HG03175 (cell line): ENCODE data around the gene RBPMS2.
A peak's percentile ranks its signal among the peaks of the same experiment; 100 is the strongest.

Experiments used
- ATAC-seq: cut with Tn5 transposase; IDR thresholded peaks from one replicate; pipeline ENCODE4 v1.9.1; 2021; ENCODE audit warnings: mild to moderate bottlenecking, moderate library complexity; ENCODE audit not compliant: unreplicated experiment

Gene RBPMS2

DNA sequence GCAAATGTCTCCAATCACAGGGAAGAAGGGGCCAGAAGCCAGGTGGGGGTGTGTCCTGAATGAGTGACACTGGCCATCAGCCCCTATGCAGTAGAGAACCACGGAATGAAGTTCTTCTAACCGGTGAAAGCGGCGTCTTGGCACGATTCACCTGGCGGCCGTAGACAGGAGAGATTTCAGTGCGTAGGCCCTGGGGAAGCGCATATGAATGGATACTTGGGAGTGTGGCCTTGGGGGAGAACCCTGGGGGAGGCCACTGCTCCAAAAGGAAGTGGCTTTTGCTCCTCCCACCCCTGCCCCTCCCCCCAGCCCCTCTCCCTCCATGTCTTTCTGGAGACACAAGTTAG, 43.6 kb downstream of the RBPMS2 start:
- no peak for ATAC-seq

DNA sequence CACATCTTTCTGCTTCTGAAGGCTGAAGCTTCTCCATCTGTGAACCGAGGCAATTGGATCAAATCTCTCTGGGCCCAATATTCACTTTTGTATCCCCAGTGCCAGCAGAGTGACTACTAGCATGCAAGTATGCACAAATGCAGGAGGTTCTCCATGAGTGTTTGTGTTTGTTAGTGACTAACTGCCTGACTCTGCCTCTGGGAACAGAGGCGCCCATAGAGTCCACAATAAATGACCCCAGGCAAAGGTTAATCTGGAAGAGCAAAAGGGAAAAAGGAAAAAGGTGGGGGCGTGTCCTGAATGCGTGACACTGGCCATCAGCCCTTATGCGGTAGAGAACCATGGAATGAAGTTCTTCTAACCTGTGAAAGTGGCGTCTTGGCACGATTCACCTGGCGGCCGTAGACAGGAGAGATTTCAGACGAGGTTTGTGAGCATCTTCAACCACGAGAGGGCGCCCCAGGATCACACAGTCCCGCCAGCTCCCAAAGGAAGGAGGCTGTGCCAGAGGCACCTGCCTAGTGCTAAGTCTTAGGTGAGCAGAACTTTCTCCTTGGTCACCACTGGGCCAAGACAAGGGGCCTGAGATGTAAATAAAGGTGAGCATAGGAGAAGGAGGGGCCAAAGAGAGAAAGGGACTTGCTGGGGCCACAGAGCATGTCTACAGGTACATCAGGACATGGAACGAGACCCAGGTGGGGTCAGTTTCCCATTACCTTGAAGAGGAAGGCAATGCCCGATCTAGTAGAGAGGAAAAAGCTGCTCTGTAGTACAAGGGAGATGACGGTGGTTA, 44.2 kb downstream of the RBPMS2 start:
- no peak for ATAC-seq

DNA sequence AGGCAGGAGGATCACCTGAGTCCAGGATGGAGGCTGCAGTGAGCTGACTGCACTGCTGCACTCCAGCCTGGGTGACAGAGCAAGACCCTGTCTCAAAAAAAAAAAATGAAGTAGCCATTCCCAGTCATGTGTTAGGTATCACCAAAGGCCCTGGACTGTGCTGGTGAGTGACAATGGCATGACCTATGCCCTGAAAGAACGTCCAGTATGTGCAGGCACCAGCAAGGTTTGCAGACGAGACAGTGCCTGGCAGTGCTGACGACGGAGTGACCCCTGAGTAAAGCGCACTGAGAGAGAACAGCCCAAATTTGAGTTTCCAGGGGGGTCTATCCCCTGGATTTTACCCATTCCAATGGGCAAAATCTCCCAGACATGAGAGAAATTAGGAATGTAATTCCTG, 45.2 kb downstream of the RBPMS2 start:
- ATAC-seq, result no peak

DNA sequence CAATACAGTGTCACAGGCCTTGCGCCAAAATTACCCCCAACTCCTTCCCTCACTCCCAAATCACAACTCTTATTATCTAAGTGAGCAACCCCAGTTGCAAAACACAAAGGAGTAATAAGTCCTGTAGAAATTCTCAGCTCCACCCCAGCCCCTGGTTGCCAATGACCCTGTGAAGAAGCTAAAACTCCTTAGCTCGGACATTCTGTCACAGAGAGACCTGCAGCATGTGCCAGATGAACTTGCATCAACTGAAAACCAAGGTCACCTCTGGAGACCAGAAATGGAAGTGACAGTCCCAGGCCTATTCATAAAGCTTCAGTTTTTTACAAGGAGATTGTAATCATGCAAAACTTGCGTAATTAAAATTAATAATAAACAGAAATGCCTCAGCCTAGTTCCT, 55.2 kb downstream of the RBPMS2 start:
- no peak for ATAC-seq

DNA sequence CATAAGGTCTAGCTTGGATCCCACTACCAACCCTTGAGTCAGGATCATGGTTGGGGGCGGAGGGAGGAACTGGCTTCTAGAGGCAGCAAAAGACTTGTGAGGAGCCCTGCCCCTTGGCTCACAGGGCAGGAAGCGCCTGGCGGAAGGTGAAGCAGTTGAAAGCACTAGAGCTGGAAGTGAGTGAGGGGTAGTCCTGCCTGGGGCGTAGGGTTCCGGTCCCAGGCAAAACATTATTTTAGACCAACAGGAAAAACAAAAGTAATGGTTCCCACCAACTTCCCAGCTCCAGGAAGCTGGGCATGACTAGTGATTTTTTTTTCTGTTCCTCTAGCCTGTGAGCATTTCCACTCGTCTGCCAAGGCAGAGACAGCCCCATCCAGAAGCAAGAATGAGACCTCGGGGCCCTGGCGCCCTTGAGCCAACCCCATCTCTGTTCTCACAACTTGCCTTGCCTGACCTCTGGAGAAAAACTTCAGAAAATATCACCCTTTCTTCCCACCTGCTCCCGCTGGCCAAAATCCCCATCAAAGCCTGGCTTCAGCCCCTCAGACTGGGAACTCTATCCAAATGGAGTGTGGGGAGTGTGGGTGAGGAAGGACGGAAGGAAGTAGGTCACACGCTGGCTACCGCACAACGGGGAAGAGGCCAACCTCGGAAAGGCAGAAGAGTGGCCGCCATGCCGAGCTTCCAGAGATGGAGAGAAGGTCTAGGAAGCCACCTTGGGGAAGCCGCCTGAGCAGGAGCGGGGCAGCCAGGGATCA, 57.5 kb downstream of the RBPMS2 start:
- ATAC-seq, result no peak

DNA sequence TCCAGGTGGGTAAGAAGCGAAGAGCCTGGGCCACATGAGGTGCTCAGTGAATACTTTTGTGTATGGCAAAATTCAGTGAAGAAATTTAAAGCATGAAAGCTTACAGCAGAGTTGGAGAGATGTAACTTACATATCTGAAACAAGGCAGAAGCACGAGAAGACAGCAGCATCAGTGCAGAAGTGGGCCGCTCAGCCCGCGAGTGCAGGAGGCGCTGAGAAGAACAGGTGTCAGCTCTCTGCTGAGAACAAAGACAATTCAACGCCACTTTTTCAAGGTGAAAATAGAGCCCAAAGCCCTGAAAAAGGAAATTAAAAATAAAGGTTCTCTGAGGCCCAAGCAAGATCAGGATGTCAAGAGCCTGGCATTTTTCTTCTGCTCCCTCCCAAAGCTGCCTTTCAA, 58.3 kb downstream of the RBPMS2 start:
- no peak for ATAC-seq

DNA sequence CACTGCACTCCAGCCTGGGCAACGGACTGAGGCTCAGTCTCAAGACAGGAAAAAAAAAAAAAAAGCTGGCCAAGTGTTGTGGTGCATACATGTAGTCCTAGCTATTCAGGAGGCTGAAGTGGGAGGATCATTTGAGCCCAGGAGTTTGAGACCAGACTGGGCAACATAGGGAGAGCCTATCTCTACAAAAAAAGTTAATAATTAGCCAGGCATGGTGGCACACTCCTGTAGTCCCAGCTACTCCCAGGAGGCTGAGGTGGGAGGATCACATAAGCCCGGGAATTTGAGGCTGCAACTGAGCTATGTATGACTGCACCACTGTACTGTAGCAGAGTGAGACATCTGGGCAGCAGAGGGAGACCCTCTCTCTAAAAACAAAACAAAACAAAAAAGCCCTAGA, 58.9 kb downstream of the RBPMS2 start:
- no peak for ATAC-seq

DNA sequence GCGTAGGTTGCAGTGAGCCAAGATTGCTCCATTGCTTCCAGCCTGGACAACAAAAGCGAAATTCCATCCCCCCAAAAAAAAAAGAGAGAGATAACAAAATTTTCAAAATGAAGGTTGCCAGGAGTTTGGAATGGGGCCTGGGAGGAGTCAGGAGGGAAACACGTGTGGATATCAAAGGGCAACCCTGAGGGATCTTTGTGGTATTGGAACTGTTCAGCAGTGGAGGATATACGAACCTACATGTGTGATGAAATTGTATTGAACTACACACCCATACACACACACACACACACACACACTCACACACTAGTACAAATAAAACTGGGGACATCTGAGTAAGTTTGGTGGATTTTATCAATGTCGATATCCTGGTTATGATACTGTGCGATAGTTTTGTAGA, 61.8 kb downstream of the RBPMS2 start:
- ATAC-seq, result no peak

DNA sequence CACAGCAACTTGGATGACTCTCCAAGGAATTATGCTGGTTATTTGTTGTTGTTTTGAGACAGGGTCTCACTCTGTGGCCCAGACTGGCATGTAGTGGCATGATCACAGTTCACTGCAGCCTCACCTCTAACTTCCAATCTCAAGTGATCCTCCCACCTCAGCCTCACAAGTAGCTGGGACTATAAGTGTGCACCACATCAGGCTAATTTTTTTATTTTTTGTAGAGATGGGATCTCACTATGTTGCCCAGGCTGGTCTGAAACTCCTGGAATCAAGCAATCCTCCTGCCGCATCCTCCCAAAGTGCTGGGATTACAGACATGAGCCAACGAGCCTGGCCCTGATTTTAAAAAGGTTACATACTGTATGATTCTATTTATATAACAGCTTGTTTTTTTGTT, 63.0 kb downstream of the RBPMS2 start:
- ATAC-seq, result no peak

DNA sequence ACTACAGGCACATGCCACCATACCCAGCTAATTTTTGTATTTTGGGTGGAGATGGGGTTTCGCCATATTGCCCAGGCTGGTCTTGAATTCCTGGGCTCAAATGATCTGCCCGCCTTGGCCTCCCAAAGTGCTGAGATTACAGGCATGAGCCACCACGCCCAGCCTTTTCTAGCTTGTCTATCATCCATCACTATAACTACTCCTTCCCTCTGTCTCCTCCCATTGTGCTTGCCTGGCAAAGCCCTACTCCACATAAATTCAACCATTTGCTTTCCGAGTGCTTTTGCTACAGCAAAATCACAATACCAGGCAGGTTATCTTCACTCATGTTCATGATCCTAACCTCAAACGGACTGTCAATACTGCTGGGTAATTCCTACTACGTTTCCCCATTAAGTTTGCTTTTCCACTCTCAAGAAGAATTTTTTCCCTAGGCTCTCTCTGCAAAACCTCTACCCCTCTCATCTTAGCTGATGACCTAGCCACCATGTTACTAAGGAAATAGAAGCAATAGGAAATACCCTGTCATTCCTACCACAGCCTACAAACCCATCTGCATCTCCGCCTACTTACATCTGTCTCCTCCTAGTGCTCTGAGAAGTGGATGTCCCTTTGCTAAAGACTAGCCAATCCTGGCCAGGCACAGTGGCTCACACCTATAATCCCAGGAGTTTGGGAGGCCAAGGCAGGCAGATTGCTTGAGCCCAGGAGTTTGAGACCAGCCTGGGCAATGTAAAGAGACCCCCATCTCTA, 64.5 kb downstream of the RBPMS2 start:
- no peak for ATAC-seq

DNA sequence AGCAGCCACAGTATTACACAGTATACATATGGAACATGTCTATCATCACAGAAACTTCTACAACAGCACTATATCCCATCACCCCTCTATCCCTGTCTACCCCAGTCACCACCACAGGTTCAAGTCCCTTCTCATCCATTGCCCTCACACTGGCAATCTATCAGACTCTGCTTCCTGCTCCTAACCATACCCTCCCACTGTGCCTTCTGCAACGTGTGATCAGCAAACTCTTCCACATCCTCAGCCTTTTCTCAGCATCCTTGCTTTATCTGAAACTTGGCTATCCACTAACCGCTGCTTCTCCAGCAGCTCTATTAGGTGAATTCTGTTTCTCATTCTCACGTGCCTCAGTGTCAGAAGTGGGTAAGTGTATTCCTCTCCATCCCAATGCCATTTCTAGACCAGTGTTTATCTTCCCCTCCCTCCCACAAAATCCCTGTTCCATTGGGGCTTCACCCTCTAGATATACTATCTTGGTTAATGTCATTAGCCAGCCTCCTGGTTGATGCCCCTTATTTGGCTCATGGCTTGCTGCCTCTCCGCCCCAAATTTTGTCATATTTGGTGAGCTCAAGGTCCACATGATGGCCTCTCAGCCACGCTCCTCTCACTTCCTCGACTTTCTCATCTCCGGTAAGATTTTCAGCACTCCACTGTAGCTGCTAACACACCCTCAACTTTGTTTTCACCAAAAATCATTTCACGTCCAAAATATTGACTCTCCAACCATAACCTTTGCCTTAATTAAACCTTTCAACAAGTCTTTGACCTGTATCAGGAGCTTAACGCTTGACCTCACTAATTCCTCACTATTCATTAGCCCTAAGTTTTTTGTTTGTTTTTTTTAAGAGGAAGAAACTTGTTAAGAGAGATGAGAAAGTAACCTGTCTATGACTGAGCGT, 69.1 kb downstream of the RBPMS2 start:
- ATAC-seq, result no peak

DNA sequence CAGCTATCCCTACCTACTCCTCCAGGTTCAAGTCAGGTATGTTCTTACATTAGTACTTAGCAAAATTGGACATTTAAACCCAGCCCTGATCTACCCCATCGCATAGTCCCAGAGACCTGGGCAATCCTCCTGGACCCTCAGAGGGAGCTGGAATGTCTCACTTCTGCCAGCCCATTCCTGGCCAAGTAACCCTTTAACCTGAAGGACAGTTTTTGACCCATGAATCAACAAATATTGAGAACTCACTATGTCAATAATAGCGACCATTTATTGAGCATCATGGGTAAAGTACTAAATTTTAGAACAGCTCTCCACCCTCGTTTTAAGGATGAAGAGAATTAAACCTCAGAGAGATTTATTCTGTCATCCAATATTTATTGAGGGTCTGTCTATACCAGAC, 70.4 kb downstream of the RBPMS2 start:
- ATAC-seq, result no peak

DNA sequence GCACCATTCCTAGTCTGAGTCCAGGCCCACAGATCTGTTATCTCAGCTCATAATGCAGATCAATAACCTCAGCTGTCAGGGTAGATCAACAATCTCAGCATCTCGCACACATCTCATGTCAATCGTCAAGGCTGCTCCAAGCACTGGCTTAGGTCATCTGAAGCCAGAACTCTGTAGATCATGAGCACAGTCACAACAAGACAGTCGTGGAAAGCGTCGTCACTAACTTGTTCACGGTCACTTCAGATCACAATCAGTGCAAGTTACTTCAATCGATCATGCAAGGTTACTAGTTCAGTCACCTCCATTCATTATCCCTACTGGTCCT, 71.8 kb downstream of the RBPMS2 start:
- ATAC-seq, result peak; percentile 2

DNA sequence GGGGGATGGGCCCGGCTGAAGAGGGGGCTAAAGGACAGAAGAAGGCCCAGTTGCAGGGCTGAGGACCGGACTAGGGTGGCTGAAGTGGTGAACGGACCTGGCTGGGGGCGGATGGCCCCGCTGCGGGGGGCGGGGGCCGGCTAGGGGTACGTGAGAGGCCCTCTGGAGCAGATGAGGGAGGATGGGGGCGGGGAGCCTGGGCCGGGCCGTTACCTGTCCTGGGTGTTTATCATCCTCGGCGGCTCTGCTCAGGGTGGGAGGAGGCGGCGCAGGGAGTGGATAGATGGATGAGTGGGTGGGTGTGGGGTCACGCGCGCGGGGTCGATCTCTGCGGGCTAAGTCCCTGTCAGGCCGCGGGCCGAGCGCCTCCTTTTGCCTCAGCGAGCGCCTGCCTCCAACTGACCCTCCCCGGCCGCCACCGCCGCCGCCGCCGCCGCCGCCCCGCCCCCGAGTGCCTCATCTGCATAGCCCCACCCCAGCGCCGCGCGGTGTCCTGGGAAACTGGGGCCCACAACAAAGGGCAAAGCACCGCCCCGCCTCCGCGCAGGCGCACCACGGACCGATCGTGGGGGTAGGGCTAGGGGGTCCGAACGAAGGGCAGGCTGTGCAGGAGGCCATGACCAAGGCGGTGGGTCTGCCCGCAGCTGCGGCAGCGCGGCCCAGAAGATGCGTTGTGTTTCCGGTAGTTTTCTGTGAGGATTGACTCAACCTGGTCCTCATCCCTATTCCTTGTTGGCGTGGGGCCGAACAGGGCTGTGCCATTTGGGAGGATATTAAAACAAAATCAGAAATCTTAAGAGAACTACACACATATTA, 72.4 kb downstream of the RBPMS2 start:
- peak; percentile 86 for ATAC-seq

DNA sequence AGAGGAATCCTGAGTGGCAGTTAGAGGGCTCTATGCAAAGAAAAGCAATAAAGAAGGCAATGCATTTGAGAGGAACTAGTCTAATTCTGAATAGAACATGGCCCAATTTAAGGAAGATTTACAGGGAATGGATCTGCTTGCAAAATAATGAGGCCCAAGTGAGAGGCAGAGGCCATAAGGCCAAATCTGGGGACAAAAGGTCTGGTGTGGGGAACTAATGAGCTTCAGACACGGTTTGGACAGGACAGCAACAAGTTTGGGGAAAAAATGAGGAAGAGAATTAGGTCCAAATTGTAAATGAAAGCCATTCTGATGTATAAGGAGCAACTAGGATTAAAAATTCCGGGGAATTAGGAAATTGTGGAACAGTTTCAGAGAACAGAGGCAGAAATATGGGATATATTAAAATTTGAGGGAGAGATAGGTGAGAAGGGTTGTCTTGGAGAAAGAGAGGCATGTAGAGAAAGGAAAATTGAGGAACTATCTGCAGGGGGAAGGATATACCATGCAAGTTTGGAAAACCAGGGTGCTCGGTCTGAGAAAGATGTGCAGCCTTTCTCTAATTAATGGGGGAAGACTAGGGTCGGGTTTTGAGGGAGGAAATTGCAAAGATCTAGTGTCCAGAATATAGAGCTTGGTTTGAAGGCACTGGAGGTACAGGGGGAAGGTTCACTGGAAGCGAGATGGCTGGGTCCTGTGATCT, 73.8 kb downstream of the RBPMS2 start:
- no peak for ATAC-seq

DNA sequence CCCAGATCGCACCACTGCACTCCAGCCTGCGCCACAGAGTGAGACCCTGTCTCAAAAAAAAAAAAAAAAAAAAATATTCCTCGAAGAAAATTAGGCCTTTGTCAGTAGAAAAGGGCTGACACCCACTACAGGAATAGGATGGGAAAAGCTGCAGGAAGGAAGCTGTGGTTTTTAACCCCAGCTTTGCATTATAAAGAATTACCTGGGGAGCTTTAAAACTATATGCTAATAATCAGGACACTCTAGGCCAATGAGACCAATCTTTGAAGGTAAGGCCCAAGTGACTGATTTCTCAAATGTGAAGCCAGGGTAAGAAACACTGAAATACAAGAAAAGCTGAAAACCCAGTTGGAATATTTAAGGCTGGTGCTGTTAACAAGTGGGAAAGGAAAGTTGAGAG, 74.3 kb downstream of the RBPMS2 start:
- ATAC-seq, result no peak

DNA sequence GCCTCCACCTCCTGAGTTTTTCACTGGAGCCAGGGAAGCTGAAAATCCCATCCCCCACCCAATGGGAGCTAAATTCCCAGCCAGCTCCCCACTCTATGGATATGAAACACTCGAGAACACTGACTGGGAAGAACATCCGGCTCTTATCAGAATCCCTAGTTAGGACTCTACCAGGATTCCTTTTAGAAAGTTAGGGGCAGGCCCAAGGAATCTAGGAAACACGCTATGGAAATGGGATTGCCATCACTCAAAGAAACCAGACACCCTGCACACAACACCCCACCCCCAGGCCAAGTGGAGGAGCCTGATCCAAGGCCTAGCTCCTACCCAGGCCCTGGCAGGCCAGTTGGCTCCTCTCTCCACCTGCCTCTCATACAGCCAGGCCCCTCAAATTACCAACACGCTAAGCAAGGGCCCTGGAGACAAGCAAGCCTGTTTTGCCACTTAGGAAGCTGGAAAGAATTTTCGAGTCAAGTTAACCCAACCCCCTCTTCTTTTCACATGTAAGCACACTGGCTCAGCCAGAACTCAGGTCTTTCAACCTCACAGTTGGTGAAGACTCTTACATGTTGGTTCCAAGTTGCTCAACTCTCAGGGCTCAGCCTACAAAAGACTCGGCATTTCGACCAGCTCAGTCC, 75.5 kb downstream of the RBPMS2 start:
- no peak for ATAC-seq

DNA sequence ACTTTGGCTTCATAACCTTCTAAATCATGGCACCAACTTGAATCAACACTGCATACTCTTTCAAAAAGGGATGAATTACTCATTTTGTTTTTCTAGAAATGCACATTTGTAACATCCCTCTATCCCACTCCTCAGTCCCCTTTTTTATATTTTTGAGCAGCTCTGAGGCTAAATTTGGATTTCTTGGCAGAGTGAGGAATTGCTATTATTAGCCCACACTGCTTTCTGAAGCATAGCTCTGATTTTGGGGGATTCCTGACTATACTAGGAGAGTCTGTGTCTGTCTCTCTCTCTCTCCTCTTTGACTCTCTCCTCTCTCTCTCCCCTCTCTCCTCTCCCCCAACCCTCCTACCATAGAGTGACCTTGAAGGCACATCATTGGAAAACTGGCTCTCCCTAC, 76.6 kb downstream of the RBPMS2 start:
- no peak for ATAC-seq

DNA sequence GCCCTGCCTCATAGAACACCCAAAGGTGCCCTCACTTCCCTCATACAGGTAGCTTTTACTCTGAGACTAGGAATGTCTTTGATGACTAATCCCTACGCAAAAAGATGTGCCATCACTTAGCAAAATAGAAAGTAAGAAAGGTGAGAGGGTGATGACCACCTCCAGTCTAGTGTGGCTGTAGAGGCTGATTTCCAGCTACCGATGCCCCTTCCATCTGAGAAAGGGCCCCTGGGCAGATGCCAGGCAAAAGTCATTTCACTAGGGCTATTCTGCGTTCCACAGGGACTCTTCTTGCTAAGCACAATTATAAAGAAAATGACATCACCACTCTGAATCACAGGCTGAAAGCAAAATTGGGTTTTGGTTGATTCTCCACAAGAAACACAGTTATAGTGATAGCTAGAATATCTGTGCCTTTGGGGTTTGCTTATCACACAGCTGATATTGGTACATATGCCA, 77.4 kb downstream of the RBPMS2 start:
- ATAC-seq, result no peak
